Daoy (cell line): Measurements from ENCODE around the gene TMEM178B. TPM values are rescaled to one million over a fixed set of nuclear protein-coding genes. Genes with fewer than 3 reads are reported as not detected.
"Not testable (repeated sequence)": the region's sequence is repeated elsewhere in the genome, so short reads cannot be mapped to it uniquely, and the experiment has no call there.

Experiments
- DNase-seq: peaks from one replicate; pipeline ENCODE4 v3.0.0-alpha.2; 2015; ENCODE audit warnings: low read depth
- total RNA-seq: library from RNA; depleted of rRNA; stranded (reverse); fragments of >200 nt; shearing (Covaris generic); gene quantifications from 2 replicates; pipeline ENCODE4 v1.2.3, GENCODE V29; 2014

Gene TMEM178B
- total RNA-seq, 1 experiment from 2014 or later, result 1.3 TPM

DNA sequence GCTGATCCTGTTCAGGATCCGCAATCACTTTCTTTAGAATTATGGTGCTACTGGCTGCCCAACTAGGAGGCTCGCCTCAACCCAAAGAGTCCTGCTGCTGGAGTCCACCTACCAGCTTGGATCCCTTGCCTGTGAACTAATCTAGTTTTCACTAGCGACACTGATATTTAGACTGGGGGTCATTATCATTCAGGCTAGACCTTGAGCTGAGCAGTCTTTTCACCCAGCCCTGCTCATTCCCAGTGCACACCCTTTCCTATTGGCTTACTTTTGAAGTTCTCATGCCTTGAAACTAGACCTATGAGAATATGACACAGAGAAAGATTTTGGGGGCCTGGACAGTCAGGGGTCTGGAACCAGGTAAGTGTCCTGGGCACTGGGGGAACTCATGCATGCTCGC lies 107.9 kb downstream of the TMEM178B start:
- no peak for DNase-seq

DNA sequence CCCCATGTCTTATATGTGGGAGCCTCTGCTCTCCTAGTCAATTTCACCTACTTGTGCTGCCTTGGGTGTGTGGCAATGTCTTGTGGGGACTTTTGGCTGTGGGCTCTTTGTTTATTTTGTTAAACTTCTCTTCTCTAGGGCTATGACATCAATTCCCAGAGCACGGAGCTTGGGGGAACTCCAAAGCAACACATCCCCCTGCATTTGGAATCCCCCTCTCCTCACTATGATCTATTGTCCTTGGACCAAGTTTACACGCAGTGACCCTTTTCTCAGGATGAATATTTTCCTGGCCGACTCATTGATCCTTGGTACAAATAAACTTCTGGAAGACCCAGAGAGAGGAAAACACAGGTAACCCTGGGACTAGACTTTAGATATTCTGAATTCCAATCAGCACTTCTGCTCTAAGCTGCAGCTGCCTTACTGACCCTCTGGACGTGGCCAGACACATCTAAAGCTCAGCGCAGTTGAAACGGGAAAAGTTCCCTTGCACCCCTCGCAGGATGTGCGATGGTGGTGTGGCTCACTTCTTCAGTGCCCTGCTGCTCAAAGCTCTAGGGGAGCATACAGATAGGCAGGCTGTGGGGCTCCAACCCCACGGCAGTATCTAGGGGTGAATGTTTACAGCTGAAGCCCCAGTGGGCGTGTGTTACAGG lies 110.8 kb downstream of the TMEM178B start:
- peak; percentile 34 for DNase-seq

DNA sequence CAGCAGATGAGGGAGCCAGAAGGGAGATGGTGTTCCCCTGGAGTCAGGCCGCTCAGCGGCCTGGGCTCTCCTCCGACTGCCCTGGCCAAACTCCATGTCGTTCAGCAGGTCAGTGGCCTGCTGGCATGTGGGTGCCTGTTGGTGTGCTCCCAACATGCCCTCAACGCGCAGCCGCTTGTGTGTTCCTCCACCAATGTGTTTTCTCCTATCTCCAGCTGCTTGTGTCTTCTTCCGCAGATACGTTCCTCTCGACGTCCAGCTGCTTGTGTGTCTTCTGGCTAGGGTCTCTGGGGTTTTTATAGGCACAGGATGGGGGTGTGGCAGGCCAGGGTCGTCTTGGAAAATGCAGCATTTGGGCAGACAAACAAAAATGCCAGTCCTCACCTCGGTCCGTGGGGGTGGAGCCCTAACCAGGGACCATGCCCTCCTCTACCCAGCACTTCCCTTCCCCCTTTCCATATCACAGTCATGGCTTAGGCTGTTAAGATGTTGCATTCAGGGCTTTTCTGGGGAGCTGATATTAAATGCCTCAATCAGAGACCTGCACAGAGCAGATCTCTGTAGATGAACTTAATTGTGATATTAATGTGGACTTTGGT lies 111.6 kb downstream of the TMEM178B start:
- no peak for DNase-seq

DNA sequence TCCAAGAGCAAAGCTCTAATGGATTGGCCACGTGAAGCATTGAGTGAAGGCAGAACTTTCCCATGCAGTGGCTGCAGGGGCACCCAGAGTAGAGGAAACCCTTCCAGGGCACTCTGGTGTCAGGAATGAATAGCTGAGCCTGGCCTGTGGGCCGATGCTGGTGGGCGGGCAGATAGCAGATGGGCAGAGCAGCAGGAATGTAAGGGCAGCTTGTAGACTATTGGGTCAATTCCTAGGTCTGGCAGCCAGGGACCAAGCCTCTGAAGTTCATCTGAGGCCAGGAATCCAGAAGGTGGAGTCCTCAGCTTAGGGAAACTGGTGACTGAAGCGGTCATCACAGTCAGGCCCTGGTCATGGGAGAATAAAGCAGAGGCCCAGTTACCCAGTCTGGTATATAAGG lies 115.4 kb downstream of the TMEM178B start:
- DNase-seq, result no peak

DNA sequence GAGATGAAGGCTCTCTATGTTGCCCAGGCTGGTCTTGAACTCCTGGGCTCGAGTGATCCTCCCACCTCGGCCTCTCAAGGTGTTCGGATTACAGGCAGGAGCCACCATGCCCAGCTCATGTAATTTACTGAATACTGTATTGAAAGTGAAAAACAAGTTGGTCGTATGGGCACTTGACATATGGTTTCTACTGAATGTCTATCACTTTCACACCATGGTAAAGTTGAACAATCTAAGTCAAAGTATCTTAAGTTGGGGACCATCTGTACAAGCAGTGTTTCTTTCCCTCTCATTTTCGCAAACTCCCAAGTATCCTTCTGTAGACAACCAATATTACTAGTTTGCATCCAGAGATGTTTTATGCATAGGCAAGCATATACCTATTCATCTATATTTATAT lies 116.6 kb downstream of the TMEM178B start:
- DNase-seq, result no peak

DNA sequence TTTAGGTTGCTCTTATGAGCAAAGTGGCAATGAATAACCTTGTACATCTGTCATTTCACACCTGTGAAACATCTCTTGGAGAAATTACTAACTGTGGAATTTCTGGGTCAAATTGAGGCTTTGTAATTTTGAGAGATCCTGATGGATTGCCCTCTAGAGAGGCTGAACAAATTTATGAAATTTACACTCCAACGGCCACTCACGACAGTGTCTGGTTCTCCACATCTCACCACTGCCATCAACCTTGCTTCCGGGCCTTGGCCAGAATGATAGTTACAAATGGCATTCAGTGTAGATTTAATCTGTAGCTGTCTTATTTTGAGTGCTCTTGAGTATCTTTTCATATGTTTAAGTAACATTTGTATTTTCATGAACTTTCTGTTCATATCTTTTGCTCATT lies 117.4 kb downstream of the TMEM178B start:
- DNase-seq, result no peak

DNA sequence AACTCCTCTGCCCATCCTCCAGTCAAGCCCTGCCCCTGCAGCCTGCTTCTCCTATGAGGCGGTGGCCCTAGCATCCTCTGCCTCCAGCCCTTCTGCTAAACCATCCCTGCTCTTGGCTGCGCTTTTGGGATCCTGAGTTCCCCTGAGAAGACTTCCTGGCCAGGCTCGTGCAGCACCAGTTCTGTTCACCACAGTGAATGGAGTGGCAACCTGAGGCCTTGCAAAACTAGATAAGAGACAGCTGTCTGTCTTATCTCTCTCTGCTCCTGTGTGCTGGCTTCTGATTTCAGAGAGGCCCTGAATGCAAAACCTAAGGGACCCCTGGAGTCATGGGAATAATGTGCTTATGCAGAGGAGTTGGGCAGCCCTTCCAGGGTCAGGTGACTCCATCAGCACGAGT lies 119.2 kb downstream of the TMEM178B start:
- DNase-seq, result no peak

DNA sequence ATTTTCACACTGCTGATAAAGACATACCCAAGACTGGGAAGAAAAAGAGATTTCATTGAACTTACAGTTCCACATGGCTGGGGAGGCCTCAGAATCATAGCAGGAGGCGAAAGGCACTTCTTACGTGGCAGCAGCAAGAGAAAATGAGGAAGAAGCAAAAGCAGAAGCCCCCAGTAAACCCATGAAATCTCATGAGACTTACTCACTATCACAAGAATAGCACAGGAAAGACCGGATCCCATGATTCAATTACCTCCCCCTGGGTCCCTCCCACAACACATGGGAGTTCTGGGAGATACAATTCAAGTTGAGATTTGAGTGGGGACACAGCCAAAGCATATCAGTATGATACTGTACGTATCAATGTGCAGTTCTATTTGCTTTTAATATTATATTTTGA lies 121.9 kb downstream of the TMEM178B start:
- DNase-seq, result not testable (repeated sequence)

DNA sequence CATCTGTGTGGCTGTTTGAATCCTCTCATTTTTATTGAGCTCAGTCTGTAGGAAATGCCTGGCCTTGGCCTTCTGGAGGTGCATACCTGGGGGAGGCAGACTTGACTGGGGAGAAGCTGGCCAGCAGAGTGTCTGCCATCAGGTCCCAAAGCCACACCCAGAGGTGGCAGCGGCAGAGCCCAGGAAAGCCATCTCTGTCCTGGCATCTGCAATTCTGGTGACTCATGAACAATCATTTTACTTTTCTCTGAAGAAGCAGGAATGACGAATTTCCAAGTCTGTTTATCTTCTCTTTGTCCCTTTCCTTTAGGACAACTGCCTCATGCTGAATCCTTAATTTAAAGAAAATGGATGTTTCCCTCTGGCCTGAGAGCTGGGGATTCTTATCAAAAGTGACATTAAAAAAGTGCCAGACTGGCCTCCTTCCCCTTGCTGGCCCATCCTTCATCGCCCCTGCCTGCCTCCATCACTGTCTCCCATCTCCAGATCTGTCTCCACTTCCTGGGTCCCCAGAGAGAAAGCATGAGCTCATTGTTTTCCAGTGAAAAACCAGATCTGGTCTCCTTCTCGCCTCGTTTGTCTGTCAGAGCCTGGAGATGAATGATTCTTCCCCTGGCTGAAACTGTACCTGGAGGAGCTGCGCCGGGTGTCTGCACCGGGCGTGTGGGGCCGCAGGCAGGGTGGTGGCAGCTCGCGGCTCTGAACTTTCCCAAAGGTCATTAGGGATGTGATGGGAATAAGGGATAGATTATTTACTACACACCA lies 124.5 kb downstream of the TMEM178B start:
- DNase-seq, result peak; percentile 13

DNA sequence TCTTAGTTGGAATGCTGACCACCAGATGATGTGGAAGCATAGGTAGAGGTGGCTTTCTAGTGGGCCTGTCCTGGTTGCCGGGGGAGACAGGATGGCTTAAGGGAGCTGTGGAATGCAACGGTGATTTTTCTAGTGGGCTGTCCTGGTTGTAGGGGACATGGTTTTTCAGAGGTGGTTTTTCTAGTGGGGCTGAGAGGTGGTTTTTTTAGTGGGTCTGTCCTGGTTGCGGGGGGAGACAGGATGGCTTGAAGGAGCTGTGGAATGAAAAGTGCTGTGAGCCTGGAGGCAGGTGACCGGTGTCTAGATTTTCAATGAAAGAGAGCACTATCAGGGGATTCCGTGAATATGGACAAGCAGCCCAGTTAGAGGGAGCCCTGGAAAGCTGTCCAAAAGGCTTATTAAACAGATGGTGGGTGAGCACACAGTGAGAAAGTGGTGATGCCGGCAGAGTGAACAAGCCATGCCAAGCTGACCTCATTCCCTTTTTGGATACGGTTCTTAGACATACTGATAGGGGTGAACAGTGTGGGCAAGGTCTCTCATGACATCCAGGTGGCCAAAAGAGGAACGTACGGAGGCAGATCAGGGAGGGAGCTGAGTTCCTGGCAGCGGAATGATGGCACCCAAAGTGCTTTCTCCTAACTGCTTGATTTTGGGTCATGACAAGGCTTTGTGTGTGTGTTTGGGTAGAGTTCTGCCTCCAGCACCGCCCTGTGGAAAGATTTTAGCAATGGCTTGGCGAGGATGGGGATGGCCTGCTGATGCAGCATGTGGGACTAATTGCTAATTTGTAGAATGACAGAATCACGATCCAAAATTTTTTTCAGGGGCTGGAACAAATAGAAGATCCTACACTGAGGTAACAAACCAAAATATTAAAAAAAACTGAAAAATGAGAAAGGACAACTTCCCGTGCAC lies 126.6 kb downstream of the TMEM178B start:
- no peak for DNase-seq

DNA sequence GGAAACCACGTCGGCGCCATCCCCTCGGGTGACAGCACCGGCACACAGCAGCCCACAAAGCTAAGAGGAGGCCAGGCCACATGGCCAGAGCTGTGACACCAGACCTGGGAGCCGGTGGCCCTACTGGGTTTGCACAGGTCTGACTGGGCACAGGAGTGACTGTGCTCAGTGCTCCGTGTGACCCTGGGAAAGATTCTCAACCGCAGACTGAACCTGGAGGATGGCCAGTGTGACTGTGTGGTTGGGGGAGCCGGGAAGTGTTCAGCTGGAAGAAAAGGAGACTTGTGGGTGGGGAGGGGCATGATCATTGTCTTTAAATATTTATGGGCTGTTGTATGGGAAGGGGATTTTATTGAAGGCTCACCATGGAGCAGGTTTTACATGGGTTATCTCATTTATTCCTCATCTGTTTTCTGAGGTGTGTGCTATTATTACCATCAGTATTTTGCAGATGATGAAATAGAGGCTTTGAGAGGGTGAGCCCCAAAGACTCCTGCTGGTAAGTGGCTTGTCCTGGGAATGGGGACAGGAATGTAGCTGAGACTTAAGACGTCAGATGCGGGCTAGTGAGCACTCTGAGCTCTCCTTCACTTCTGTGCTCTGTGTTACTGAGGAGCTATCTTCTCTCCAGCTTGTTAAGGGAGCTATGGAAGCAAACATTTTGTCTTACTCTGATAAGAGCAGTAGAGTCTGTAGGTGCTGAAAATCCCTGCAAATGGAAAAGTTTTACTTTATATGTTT lies 127.5 kb downstream of the TMEM178B start:
- DNase-seq, result no peak

DNA sequence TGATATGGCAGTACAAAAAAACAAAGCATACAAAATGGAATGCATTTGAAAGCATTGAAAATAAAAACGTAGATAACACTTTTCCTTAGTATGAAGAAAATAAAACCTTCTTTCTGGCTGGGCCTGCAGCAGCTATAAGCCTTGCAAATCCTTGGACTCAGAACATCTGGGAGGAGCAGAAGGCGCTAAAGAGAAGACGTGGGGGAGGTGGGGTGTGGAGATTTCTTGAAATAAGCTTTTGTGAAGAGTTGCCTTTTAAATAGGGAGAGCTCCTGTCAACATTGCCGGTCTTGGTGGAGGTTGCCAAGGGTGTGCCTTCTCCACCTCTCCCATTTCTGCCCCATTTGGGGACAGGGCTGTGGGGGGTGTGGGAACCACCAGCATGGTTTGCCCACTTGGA lies 128.7 kb downstream of the TMEM178B start:
- no peak for DNase-seq

DNA sequence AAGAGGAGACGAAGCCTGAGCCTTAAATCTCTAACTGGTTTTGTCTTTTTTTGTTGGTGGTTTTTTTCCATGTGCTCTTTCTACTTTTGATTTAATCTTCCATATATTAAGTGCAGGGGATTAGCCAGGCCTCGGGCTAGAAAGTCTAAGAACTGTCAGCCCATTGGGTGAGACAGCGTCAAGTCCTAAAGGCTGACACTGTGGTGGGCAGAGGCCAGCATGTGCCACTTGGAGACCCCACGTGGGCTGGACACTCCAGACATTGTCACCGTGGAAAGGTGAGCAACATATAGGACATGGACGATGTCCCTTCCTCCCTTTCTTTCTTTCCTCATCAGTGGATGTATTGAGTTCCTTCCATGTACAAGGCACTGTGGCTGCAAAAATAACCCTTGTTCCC lies 129.3 kb downstream of the TMEM178B start:
- no peak for DNase-seq

DNA sequence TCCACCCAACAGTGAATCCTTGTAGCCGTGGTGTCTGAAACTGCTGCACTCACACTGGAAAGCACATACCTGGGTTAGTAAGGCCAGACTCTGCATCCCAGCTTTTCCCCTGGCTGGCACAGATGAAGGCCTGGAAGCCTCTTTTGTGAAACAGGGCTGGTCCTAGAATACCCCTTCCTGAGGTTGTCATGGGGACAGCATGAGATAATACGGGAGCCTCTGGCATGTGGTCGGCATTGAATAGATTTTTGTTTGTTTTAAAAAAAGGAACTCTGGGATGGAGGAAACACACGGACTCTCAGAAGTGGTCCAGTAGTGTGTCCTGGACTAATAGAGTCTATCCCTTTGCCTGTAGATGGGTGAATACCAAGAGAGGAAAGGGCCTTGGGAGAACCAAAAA lies 129.7 kb downstream of the TMEM178B start:
- no peak for DNase-seq

DNA sequence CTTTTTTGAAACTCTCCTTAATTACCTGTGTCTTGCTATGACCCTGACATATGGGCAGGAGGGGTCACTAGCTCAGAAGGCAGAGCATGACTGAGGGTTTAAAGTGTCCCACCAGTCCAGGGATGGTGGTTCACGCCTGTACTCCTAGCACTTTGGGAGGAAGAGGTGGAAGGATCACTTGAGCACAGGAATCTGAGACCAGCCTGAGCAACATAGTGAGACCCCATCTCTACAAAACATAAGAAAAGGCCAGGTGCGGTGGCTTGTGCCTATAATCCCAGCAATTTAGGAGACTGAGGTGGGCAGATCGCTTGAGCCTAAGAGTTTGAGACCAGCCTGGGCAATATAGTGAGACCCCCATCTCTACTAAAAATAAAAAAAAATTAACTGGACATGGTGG lies 133.8 kb downstream of the TMEM178B start:
- no peak for DNase-seq

DNA sequence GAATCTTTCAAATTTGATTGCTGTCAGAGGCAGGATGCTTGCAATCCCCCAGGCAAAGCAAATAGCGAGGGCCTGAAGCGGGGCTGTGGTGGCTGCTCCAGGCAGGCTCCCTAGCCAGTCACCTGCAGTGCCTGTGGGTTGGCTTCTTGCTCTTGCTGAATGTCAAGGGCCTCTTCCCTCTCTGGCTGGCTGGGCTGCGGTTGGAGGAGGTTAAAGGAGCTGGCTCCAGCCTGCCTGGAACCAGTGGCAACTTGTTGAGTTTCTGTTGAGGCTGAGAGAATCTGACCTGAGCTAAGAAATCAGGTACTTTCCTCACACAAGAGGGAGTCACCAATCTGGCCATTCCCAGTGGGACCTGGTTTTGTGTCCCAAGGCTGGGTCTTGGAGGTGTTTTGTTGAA lies 134.7 kb downstream of the TMEM178B start:
- DNase-seq, result no peak

DNA sequence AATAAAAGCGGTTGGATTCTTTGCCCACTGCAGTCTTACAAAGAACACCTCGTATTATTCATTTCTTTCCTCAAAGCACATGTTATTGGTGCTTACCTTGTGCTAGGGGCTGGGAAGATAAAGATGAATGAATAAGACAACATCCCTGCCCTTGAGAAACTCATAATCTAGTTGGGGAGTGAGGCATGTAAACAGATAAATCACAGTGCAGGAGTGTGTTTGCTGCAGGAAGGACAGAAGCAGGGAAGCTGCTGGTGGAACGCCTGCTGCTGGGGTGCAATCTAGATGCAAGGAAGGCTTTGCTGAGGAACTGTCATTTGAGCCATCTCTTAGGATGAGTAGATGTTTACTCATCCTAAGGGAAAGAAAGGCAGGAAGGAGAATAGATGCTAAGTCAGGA lies 135.6 kb downstream of the TMEM178B start:
- no peak for DNase-seq

DNA sequence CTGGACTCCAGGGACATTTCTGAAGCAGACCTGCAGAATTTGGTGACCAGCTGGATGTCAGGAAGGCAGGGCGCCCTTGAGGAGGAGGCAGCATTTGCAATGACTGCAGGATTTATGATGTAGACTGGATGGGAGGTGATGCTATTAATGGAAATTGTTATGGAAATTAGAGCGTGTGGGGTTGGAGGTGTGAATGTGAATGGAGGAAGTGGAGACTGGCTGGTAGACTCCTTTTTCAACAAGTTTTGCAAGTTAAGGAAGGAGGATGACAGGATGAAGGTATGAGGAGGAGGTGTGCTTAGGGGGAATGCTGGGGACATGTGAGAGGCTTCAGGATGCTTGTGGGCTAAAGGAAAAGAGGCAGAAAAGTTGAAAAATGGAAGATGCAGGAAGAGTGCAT lies 137.0 kb downstream of the TMEM178B start:
- no peak for DNase-seq

DNA sequence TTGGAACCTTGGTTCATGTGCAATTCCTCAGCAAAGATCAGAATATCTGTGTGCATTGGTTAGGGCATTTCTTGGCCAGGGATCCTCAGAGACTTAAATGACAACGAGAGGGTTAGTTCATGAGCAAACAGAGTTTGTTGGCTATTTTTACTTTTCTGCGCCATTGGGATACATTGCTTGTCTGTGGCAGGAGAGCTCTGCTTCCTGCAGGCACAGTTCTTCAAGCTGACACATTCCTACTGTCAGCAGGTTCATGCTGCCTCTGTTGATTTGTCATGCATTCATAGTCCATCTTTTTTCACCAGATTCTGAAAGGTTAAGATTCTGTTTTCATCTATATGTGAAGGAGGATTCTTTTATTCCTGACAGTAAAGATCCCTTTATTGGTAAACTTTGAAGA lies 139.4 kb downstream of the TMEM178B start:
- DNase-seq, result no peak

DNA sequence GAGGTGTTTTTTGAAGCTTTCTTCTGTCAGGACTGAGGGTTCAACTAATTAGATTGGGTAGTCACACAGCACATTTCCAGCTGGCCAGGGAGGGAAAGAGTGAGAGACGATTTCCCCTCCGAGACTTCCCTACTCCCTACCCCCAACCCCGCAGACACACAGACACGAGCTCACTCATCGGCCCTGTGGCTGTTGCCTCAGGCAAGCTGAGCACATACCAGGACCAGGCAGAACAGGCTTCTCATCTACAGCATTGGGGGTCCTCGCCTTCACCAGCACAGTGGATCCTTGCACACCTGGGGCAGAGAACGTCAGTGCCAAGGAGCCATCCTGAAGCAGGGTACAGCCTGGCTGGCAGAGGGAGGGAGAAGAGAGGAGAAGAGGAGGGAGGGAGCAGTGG lies 144.1 kb downstream of the TMEM178B start:
- no peak for DNase-seq

DNA sequence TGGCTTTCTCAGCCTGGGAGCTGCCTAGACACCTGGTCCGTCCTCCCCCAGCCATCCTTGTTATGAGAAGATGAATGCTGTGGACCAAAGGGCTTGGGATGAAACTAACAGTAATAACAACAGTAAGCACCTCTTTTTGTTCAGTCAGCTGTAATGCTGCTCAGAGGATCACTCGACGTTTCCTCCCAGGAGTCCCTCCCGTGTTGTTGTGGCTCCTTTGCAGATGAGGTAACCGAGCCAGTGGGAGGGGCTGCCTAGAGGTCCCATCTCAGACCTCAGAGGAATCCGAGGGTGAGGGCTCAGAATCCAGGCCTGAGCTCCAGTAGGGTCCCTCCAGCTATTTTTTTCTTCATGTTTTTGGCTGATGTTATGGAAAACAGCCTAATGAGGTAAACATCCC lies 145.1 kb downstream of the TMEM178B start:
- no peak for DNase-seq
